Hematopoietic multipotent progenitor cell treated with erythropoietin and hydrocortisone succinate and interleukin-3 and kit ligand, for 4 days (in vitro differentiated cells): ENCODE data around the gene EVA1A.
A peak's percentile ranks its signal among the peaks of the same experiment; 100 is the strongest.
"Not testable (repeated sequence)": the region's sequence is repeated elsewhere in the genome, so short reads cannot be mapped to it uniquely, and the experiment has no call there.

Experiments
- DNase-seq: peaks from one replicate; pipeline ENCODE4 v3.0.0-alpha.2; 2015

The EVA1A gene

DNA sequence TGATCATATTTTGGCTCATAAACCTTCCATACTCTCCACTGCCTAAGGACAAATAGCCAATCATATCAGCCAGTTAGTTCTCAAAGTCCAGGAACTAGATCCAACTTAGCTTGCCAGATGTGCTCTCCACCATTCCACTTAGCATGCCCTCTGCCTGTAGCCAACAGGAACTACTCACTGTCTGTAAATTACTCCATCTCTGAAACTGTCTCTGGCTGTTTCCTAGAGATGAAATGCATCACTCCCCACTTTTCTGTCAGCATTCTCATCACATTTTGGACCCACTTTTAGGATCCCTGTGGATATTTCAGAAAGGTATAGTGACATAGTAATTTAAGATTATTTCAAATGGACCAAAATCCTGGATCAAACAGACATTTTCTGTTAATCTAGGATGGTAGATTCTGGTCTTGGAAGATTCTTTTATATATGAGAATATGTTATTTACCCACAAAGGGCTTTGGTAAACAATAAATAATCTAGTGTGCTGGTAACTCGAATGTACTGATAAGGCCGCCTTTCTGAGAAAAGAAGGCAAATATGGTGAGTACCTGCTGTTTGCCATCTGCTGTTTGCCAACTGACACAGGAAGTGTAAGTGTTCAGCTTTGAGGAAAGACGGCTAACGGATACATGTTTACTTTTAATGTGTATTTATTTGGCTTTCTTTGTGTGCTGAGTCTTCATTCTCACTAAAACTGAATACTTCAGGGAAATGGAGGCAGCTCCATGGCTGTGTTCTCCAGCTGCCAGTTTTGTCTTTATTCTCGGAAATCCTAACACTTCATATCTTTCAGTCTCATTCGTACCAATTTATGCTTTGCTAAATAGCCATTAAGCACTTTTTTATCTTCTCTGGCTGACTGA is 79.5 kb downstream of the EVA1A start:
- DNase-seq: peak; percentile 28

DNA sequence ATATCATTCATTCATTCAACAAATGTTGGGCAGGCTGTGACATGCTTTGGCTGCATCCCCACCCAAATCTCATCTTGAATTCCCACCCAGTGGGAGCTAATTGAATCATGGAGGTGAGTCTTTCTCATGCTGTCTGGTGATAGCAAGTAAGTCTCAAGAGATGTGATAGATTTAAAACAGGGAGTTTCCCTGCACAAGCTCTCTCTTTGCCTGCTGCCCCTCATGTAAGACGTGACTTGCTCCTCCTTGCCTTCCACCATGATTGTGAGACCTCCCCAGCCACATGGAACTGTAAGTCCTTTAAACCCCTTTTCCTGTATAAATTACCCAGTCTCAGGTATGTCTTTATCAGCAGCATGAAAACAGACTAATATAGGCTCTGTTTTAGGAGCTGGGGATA is 83.0 kb downstream of the EVA1A start:
- not testable (repeated sequence) for DNase-seq

DNA sequence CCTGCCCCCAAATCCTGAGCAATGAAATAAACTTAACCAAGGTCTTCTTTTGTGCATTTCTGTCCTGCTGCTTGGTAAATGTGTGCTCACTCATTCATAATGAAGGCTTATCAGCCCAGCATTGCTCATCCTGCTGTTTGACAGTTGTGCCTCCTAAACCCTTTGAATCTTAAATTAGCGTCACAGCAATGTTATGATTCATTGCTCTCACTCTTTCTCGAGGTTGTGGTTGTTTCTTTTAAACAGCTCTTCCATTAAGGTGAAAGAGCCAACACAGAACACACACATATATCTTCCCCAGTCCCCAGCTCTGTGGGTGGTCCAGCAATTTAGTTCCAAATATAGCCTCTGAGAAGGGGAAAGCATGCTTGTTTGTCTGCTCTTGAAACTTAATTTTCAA is 84.0 kb downstream of the EVA1A start:
- no peak for DNase-seq

GRCh38 chr2:75475976-75476375 is 84.8 kb downstream of the EVA1A start:
- no peak for DNase-seq

DNA sequence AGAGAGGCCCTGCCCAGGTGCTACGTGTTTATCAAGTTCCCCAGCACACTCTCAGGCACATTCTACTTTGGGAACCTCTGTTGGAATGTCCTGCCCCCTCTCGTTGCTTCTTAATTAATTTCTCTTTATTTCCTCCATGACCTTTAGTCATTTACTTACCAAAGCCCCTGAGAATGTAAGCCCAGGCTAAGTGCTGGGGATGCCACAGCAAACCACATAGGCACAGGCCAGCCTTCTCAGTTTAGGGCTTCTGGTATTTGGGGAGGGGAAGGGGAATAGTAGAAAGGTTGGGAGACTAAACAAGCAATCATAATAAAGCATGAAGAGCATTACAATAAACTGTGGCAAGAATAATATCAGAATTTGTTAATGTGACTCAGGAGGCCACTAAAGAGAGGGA is 85.7 kb downstream of the EVA1A start:
- no peak for DNase-seq

- DNase-seq: no peak
Observed at GRCh38 chr2:75474115-75474514, 86.6 kb downstream of the EVA1A start.

GRCh38 chr2:75466708-75467311 is 93.9 kb downstream of the EVA1A start:
- peak; percentile 53 for DNase-seq

DNA sequence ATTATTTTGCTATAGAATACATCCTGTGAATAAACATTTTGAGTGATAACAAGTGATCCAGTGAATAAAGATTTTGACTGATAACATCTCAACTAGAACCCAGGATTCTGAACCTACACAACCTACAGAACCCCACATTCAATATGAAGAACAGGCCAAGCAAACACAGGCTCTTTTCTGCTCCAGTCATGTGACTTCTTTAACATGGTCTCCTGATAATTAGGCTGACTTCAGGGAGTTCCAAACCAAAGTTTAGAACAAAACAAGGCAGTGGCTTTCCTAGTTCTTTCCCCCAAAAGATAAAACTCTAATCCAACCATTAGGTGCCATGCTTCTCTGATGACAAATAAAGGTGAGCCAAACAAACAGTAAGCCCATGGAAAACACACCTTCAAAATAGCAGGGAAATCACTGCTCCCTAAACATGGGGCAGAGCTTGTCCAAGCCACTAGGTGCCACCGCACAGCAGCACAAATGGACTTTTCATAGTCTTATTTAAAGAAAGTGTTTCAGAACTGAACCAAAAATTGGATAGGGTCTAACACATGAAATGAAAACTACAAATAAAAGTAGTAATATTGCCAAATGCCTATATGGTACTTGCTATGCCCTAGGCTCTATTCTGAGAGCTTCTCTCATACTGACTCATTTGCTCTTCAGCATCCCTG is 95.3 kb downstream of the EVA1A start:
- peak; percentile 5 for DNase-seq

GRCh38 chr2:75464348-75464946 is 96.3 kb downstream of the EVA1A start:
- peak; percentile 32 for DNase-seq

GRCh38 chr2:75462721-75463120 is 98.0 kb downstream of the EVA1A start:
- DNase-seq: no peak

- no peak for DNase-seq
Observed at GRCh38 chr2:75462206-75462605, 98.5 kb downstream of the EVA1A start.

GRCh38 chr2:75460630-75461029 is 100.1 kb downstream of the EVA1A start:
- no peak for DNase-seq

- no peak for DNase-seq
Observed at GRCh38 chr2:75459565-75460310, 101.0 kb downstream of the EVA1A start.

DNA sequence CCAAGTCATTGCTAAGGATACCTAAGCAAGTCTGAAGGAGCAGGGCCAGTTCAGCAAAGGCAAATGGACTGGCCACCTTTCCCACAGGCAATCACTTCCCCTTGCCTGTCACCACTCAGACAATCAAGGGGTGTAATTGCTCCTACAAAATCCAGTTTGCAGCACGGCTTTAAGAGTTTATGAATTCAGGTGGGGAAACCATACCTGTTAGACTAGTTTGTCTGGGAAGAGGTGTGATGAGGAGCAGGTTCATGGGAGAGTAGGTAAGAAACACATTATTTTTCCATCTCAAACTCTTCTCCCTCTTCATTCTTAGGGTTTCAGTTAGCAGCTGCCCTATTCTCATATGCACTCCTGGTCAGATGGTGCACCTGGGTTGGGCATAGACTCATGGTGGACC is 102.5 kb downstream of the EVA1A start:
- no peak for DNase-seq

DNA sequence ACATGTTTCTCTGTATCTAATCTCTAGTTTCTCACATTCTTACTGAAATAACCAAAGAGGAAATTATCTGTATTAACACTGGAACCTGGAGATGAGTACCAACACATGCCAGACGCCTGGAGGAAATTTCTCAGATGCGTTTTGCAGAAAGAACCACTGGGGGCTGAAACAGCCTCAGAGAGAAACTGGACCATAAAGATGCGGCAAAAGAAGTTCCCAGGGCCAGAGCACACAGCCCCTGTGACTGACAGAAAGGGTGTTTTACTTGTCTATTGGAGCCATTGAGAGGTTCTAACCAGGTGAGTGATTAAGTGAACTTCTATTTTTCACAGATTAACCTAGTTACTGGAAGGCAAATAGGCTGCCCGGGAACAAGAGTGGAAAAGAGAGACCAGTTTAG is 103.9 kb downstream of the EVA1A start:
- DNase-seq: no peak

DNA sequence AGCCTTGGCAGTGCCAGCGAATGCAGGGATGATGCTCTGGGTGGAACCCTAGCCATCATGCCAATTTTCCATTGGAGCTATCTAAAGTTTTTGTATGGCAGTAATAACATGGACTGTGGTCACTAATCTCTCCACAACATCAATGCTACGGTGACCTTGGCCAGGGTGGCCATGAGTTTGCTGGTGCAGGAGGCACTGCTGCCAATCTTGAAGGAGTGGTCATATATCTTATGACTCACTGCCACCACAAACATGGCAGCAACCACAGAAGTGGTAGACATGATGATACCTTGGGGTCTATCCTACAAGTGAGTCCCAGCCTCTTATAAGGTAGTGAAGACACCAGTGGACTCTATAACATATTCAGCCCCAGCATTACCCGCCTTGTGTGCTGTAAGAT is 104.6 kb downstream of the EVA1A start:
- peak; percentile 17 for DNase-seq

- DNase-seq: no peak
Observed at GRCh38 chr2:75454241-75454620, 106.5 kb downstream of the EVA1A start.

- no peak for DNase-seq
Observed at GRCh38 chr2:75453384-75454240, 107.1 kb downstream of the EVA1A start.

DNA sequence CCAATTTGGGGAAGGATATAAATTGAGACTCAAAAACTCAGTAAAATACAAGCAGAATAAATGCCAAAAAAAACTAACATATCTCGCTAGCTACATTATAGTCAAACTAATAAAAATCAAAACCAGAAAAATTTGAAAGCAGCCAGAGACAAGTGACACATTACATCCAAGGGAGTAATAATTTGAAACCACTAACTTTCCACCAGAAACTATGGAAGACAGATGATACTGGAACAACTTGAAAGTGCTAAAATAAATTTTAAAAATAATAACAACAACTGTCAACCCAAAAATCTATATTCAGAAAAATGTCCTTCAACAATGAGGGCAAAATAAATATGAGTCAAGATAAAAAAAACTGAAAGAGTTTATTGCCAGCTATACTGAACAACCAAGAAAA is 110.7 kb downstream of the EVA1A start:
- DNase-seq: no peak

GRCh38 chr2:75447176-75447575 is 113.6 kb downstream of the EVA1A start:
- DNase-seq: no peak
